Islet of Langerhans (tissue), 1 donor: ENCODE data around the gene RBM8A.

Experiments
- FAIRE-seq: peaks from one replicate; lab custom pipeline; 2011; peaks lifted over from hg19 to GRCh38; lab: Jason Lieb, UNC

The RBM8A gene

DNA sequence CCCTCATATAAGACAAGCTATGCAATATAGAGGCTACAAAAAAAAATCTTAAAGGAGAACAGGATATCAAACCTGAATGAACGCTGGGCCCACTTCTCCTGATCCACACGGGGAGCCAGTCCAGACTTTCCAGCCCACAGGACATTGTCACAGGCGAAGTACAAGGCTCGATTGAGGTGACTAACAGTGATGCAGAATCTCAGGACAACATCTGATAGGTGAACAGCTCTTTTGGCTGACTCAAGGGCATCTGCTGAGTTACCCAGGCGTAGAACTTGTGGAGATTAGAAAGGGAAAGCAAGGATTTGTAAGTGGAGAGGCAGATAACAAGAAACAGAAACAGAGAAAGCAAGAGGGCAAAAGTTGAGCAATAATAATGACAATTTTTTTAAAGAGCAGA lies 10.5 kb downstream of the RBM8A start:
- no peak for FAIRE-seq

DNA sequence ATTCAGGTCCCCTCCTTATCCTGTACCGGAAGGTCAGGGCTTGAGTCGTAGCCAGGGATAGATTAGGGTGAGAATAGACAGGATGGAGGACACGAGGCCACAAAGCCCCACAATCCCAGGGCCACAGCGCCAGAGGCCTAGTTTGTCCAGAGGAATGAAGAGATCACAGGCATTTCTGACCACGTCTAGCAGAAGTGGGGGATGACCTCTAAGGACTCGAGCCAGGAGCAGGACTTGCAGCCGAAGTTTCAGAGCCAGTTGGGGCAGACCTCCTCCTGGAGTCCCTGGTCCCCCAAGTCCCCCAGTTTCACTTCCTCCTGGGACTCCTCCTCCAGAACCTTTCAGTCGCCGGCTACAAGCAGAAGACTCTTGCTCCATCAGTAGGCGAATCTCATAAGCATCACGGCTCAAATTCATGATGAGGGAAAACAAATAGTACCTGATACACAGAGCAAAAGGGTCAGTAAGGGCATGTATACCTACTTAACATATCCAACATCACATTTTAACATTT lies 15.1 kb downstream of the RBM8A start:
- FAIRE-seq: no peak

DNA sequence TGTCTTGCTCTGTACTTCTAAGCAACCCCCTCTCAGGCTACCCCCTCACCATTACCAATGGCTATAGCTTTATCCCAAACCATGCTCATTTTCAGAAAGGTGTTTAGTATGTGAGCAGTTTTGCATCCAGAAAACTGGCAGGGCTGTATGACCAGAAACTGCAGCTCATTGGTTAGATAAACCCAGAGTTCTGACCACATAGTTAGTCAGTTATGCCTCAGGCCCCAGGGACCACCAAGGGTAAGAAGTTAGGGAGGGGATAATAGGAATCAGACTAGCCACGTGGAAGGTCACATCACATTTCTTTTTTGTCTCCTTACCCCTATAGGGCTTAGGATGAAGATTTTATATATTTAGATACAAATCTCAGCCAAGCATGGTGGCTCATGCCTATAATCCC lies 18.6 kb downstream of the RBM8A start:
- FAIRE-seq: no peak

DNA sequence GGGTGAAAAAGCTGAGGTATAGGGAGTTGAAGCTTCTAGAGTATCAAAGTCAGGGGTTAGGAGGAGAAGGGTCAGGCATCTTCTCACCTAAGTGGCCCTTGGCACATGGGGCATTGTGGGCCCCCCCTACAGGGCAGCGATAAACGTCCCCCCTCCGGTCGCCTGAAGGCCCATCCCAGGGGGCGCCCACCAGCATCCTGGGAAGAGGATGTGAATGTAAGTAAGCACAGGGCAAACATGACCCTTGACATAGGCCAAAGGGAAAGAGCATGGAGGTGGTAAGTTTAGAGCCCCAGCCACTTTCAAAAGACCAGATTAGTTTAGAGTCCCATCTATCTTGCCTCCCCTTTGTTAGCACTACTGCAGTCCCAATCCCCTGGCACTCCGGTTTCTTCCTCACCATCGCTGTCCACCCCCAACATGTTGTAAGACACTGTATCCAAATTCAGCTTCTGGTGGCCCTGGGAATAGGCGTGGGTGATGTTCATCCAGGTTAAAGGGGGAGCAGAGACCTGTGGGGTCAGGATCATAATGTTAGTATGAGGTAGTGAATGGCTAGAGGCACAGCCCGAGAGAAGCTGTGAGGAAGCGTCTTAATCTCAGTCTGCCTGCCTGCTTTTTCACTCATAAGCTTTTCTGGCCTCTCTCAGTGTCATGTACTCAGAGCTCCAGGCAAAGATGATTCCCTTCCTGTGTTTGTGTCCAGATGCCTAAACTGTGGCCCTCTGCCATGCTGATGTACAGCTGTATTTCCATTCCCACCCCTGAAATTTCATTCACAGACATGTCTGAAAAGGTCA lies 20.1 kb downstream of the RBM8A start:
- FAIRE-seq: no peak

DNA sequence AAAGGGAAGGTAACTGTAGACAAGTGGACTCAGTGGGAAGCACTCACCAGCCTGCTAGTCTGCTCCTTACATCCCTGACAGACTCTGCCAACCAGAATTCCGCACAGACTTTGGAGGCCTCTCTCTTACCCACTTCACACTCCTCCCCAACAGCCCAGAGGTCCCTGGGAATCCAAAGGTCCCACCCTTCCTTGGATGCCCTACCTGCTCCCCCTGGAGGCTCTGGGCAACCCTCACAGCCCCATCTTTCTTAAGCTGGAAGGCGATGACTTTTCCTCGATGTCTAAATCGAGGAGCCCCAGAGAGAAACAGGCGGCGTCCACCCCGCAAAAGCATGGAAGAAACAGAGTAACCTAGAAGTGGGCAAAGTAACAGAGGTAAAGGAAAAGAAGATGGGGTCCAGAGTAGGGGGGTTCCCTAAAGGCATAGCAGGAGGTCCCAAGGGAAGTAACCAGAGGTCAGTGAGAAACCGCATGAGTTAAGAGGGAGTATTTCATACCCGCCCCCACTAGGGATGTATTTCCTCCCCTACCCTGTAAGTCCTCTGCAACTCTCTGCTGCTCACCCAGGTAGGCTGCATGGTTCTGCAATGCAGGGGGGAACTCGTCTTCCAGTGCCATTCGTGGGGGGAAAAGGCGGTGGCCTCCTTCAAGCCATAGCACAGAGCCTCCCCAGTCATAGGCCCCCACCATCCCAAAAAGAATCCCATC lies 25.8 kb downstream of the RBM8A start:
- no peak for FAIRE-seq

DNA sequence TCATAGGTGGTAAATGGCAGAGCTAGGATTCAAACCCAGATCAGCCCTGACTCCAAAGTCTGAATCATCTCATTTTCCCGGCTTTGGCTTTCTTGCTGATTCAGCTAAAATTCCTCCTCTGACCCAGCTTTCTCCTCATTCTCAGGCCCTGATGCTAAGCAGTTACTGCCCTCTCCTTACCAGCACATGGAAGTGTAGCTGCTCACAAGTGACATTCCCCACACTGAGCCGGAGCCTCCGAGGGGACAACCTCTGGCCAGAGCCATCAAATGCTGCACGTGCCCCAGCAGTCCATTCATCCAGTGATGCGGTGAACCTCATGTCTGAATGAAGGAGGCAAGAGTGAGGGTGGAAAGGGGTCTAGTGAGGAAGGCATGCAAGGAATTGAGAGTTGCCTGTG lies 28.5 kb downstream of the RBM8A start:
- FAIRE-seq: no peak

DNA sequence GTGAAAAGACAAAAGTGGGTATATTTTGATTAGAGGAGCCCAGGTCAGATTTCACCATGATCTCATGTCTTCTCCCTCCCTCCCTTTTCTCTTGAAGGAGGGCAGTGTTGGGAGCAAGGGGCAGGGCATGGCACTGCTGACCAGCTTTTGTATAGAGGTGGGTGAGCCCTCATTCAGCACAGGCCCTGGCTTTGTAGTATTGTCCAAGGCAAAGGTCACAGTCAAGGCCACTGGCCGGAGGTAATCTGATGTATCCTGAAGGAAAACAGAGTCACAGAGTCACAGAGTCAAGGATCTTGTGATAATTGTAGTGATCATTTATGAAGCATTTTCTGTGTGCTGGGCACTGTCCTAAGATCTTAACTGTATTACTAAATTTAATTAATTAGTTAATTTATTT lies 29.3 kb downstream of the RBM8A start:
- FAIRE-seq: no peak

DNA sequence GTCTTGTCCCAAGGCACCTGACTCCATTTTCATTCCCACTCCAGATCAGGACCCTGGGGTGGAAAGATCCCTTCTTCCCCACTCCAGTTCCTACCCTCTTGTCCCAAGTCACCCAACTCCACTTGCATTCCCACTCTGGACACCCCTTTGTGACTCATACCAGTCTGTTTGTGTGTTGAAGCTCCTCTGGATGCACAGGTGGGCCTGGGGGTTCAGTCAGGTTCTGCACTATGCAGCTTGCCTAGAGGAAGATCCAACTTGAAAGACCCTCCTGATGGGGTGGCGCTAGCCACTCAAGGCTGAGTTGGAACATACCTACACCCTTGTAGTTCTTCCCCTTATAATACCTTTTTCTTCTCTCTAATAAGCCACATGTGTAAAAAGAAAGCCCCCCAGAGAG lies 31.8 kb downstream of the RBM8A start:
- no peak for FAIRE-seq

DNA sequence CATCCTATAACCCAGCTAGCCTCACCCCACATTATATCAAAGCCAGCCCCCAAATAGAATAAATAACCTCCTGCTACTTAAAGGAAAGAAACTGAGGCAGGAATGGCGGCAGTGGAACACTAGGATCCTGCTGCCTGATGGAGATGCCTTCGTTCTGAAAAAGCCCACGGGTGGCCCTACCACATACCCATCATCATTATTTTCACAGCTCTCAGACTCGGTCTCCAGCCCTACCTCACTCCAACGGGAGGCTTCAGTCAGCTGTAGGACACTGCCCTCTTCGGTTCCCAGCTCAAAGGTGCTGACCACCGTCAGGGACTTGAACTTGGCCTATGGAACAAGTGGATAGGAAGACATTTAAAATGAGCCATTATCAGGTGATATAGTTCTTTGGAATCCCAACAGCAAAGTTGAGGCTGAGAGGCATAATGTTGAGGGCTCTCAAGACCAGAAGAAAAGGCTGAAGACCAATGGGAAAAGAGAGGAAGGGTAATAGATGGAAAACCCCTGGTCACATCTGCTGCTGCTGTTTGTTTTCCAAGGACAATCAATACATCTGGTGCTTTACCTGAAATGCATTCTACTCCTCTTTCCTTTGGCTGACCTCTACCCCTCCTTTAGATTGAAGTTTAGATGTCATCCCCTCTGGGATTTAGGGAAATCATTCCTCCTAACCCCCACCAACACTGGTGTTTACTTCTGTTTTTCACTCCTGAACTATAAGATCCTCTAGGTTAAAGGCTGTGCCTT lies 33.8 kb downstream of the RBM8A start:
- FAIRE-seq: no peak

DNA sequence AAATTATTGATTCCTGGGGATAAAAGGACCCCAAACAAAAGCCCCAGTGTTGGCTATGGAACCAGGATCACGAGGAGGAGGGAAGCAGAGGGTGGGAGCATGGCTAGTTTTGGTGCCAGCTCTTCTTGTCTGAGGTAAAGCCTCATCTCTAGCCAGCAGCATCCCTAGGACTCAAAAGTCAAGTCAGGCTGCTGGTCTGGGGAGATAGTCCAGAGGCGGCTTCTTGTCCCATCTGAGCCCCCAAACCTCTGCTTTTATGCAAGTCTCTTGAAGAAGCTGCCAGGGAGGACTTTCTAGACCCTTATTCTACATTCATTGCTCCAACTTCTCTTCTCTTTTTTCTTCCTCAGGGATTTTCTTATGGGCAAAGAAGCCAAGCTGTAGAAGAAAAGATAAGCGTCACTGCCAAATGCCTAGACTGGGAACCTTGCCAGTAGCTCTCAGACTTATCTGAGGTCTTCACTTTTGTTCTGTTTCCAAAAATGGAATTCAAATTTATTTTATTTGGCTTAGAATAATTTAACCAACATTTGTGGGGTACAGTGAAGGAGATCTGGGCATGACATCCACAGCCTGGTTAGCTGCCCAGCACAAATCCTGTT lies 34.7 kb downstream of the RBM8A start:
- peak; percentile 49 for FAIRE-seq

DNA sequence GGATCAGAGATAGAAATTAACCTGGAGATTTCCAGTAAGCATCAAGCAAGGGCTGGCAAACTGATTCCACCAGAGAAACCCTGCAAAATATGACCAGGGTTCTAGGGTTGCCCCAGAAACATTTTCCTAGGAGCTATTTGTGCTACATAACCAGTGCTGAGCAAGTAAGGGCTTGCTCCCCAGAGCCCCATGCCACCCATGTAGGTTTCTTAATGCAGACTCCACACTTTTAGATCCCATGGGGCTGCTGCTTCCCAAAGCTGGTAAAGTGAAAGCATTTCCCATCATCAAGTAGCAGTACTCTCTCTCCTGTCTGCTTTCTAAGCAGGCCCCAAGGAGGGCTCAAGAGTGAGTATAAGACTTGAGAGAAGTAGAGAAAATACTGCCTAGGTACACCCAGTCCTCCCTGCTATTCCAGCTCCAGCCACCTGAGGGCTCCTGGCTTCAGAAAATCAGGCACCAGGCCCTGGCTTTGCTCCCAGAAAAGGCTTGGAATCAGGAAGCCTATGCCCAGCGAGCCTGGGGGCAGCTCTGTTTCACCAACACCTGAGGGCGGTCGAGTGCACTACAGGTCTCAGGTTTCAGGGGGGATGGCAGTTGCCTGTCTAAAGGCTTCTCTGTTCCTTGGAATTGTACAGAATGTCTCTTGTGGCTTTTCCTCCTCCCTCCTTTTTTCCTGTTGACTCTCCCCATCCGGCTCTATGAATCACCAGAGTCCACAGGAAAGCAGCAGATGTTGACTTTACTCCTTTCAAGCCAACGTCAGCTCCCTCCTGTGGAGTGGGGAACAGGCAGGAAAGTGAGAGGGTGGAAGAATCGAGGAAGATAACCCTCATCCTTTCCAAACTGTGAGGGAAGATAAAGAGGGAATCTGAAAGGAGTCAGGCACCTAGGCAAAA lies 35.4 kb downstream of the RBM8A start:
- peak; percentile 99 for FAIRE-seq

DNA sequence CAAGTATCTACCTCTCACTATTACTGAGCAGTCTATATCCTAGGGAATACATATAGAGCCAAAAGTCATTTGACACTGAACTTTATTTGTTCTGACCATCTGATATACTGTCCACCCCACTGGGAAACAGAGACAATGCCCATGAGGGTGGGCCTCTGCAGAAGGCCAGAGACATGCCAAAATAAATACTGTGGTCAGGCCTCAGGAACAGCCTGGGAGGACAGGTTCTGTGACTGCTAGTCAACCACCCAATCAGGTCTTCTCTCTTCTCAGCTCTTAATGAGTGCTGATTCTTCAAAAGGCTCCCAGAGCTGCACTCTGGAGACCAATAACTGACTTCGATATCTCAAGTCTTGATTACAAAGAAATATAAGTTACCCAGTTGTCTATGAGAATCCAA lies 36.1 kb downstream of the RBM8A start:
- no peak for FAIRE-seq

DNA sequence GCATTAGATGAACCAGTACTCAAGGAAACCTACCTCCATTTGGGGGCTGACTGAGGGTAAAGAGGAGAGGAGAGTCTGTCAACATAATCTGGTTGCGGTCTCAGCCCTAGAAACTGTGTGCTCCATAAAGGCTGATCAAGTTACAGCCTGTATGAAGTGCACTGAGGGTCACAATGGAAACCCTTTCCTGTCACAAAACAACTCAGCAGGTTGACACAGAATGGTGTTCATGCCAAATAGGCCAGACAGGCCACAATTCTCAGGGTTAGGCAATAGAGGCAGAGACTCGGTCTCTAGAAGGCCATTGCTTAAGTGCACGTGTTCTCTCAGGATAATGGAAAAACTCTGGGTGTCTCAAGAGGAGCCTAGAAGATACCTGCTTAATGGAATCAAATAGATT lies 37.6 kb downstream of the RBM8A start:
- FAIRE-seq: no peak

DNA sequence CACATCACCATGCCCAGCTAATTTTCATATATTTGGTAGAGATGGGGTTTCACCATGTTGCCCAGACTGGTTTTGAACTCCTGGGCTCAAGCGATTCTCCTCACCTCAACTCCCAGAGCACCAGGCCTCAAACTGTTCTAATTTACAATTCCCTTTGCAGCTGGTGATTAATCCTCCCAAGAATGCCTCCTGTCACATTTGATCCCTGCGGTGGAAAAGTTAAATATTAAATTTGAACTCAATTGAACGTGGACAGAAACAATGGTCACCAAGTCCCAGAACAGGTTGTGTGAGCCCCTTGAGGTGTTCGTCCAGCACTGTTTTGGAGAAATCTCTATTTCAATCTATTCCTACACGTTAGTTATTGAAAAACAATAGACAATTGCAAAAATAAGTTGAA lies 39.7 kb downstream of the RBM8A start:
- FAIRE-seq: no peak

DNA sequence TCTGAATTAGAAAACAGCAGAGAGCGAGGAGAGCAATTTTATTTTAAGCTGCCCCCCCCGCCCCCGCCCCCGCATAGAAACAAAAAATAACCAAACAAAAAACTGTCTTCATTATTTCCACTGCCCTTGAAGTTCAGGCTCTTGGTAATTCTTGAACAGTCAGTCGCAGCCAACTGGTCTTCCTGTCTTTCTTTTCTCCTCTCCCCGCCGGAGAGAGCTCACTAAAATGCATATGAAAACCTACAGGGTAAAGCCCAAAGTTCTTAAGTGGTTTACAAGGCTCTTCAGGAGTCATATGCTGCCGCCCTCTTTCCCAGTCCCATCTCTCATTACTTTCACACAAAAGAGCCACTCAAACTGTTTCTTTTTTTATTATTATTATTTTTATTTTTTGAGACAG lies 40.5 kb downstream of the RBM8A start:
- FAIRE-seq: no peak

DNA sequence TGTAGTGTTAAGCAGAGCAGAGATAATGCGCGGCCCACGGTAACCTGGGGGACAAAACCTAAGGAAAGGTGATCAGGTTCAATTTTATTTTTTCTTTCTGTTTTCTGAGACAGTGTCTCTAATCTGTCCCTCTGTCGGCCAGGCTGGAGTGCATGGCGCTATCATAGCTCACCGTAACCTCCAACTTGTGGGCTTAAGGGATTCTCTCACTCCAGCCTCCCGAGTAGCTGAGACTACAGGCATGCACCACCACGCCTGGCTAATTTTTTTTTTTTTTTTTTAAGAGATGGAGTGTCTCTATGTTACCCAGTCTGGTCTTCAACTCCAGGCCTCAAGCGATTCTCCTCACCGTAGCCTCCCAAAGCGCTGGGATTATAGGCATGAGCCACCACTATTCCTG lies 40.9 kb downstream of the RBM8A start:
- no peak for FAIRE-seq

DNA sequence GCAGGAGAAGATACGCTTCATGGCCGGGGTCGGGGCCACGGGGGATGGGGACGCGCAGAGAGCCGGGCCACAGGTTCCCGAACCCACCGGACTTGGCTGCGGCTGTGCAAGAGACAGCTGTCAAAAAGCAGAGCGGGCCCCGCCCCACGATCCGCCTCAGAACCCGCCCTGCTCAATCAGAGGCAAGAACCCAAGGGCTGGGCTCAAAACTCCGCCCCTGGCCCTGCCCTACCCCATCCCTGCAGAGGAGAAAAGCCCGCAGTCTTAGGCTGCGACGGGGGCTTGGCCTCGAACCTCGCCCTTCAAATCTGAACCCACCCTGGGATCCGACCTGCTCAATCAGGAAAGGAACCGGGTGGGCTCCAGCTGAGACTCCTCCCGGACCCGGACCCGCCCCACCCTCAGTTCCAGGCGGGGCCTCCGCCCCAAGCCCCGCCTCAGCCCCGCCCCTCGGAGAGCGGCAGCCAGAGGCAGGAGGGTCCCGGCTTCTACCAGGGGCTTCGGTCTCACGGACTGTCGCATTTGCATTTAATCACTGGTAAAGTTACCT lies 41.5 kb downstream of the RBM8A start, which contains the start of gene ANKRD35:
Gene ANKRD35 (minus strand): TSS at position 129 of the 550 bp plus-strand sequence. CDS start 108 bp downstream, at position 21.
- FAIRE-seq: no peak

DNA sequence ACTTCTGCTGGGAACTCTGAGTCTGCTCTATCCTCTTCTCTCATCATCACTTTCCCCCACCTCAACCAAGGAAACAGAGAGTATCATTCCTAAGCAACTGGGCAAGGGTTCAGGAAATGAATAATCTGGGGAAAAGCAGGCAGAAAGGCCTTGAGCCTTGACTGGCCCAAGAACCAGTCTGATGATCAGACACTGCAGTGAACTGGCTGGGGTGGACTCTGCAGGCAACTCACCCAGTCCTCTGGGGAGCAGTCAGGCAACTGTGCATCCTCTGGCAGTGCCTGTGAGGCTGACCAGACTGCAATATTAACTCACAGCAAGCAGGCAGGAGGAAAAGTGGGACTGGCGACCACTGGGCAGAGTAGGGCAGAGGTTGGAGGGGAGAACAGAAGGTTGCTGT lies 42.6 kb downstream of the RBM8A start:
- FAIRE-seq: no peak

DNA sequence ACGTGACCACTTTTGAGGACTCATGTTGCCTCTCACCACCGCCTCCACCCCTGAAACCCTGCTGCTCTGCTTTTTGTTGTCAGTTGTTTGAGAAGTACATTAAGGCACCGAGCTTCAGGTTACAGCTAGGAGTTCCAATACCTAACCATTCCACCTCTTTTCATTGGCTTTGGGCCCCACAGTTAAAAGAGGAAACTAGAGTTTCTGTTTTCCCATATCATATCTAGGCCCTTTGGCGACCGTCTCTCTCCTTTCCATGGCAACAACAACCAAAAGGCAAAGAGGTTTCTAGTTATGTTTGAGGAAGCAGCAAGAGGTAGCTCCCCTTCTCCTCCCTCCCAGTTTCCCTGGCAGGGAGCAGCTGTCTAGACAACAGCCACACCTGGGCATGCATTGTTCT lies 47.5 kb downstream of the RBM8A start:
- no peak for FAIRE-seq

DNA sequence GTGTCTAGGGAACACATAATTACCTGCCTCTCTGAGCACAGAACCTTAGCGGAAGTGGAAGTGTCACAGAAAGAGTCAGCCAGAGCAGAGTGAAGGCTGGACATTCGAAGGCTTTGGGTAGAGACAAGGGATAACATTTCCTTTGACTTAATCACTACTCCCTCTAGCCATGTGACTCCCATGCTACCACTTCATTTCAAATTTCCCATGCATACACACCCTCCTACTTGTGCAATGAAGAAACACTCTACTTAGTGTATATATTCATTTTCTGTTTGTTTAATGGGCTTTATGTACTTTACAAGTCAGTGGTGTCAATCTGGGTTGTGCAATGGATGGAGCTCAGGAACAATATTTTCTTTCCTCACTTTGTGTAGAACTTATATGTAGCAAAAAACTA lies 48.6 kb downstream of the RBM8A start:
- no peak for FAIRE-seq

DNA sequence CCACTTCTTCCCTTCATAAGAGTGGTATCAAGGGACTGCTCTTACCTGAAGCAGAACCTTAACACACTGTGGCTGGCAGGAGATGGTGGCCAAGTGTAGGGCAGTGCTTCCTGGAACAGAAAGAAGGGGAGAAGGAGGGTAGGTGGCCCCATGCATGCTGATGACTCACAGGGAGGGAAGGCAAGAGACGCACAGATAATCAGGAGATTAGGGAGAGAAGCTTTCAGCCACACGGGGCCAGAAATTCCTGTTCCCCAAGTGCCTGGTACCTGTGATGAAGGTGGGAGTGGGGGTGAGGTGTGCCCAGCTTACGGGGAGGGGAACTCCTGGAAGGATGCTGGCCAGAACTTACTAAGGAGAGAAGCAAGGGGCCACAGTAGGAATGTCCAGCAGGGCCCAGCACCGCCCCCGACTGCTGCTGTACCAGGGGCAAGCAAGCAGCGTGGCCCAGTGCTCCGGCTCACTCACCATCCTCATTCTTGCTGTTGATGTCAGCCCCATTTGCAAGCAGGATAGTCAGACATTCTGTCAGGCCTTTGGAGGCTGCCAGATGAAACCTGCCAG lies 49.3 kb downstream of the RBM8A start:
- FAIRE-seq: no peak
